HG02678 (cell line): ENCODE results near the gene TRAF4.
"Not testable (repeated sequence)": the region's sequence is repeated elsewhere in the genome, so short reads cannot be mapped to it uniquely, and the experiment has no call there.

Experiments used
- ATAC-seq: cut with Tn5 transposase; IDR thresholded peaks from one replicate; pipeline ENCODE4 v1.9.1; 2021; ENCODE audit warnings: mild to moderate bottlenecking, moderate library complexity; ENCODE audit not compliant: unreplicated experiment

The TRAF4 gene

GRCh38 chr17:28765038-28765437 lies 21.2 kb downstream of the TRAF4 start:
- no peak for ATAC-seq

- no peak for ATAC-seq
Observed at GRCh38 chr17:28773736-28774135, 29.9 kb downstream of the TRAF4 start.

- ATAC-seq = no peak
Observed at GRCh38 chr17:28774206-28774605, 30.4 kb downstream of the TRAF4 start.

- no peak for ATAC-seq
Observed at GRCh38 chr17:28777178-28777577, 33.4 kb downstream of the TRAF4 start.

- ATAC-seq = not testable (repeated sequence)
Observed at GRCh38 chr17:28779601-28780000, 35.8 kb downstream of the TRAF4 start.

- no peak for ATAC-seq
Observed at GRCh38 chr17:28783161-28783560, 39.4 kb downstream of the TRAF4 start.

- no peak for ATAC-seq
Observed at GRCh38 chr17:28788100-28788499, 44.3 kb downstream of the TRAF4 start.

GRCh38 chr17:28792877-28793661 lies 49.3 kb downstream of the TRAF4 start:
- no peak for ATAC-seq

GRCh38 chr17:28794846-28795441 lies 51.1 kb downstream of the TRAF4 start:
- ATAC-seq = not testable (repeated sequence)

- ATAC-seq = no peak
Observed at GRCh38 chr17:28796062-28796461, 52.3 kb downstream of the TRAF4 start.
